B cell (primary cell): ENCODE measurements around the gene GALC. TPM values are rescaled to one million over a fixed set of nuclear protein-coding genes. Genes with fewer than 3 reads are reported as not detected.
A peak's percentile ranks its signal among the peaks of the same experiment; 100 is the strongest.

Experiments used
- ATAC-seq: fragments of 200-7000 bp; cut with Tn5 transposase; one replicate; pipeline ENCODE4 v1.10.0; 2021; ENCODE audit warnings: low read depth, mild to moderate bottlenecking, moderate number of reproducible peaks, moderate library complexity
- CTCF ChIA-PET: fragments of 350-600 bp; sonication (Branson Sonifier 250); formaldehyde crosslinking; loops from one replicate; lab custom pipeline; 2021; ENCODE audit warnings: antibody characterized with exemption, inconsistent platforms; lab: Charles Lee
- POLR2A ChIA-PET: fragments of 350-600 bp; sonication (Branson Sonifier 250); formaldehyde crosslinking; loops from one replicate; lab custom pipeline; 2021; ENCODE audit warnings: antibody characterized with exemption; lab: Charles Lee
- DNase-seq: peaks from one replicate; pipeline ENCODE4 v3.0.0; 2013
- H2AFZ ChIP-seq: 2 replicates; pipeline ENCODE4 v1.6.1; 2012; ENCODE audit warnings: mild to moderate bottlenecking, low read depth, low read length; ENCODE audit not compliant: insufficient read depth, poor library complexity, severe bottlenecking
- H3K27ac ChIP-seq, 2 donors: 1 replicate in 1 of 2; 2 replicates in 1 of 2; pipeline ENCODE4 v1.5.1; 2012 to 2013; ENCODE audit warnings: low read length in 2 of 2, mild to moderate bottlenecking in 2 of 2, moderate library complexity in 1 of 2
- H3K27me3 ChIP-seq, 4 experiments: fragments of 200-600 bp in 1 of 4; sonication (generic) in 1 of 4; replicated peaks in 1 of 4; 1 replicate in 2 of 4; 2 replicates in 2 of 4; pipeline versions ENCODE4 v1.6.1 to v1.7.0; 2013 to 2016; ENCODE audit warnings: low read length in 3 of 4, mild to moderate bottlenecking in 2 of 4, mixed read lengths in 1 of 4, moderate library complexity in 1 of 4; ENCODE audit not compliant: insufficient read depth in 4 of 4, control insufficient read depth in 3 of 4; ENCODE audit errors: control extremely low read depth in 1 of 4
- H3K36me3 ChIP-seq, 2 experiments: replicated peaks in 1 of 2; 1 replicate in 1 of 2; 2 replicates in 1 of 2; pipeline versions ENCODE4 v1.6.1 to v1.7.1; 2013; ENCODE audit warnings: low read length in 1 of 2; ENCODE audit not compliant: insufficient read depth in 2 of 2, control insufficient read depth in 1 of 2; ENCODE audit errors: control extremely low read depth in 1 of 2, extremely low read depth in 1 of 2
- H3K4me1 ChIP-seq, 2 donors: fragments of 200-600 bp in 1 of 2; sonication (generic) in 1 of 2; 1 replicate in 1 of 2; 2 replicates in 1 of 2; pipeline versions ENCODE4 v1.5.1 to v1.6.1; 2013 to 2017; ENCODE audit warnings: low read length in 2 of 2; ENCODE audit not compliant: control insufficient read depth in 2 of 2, insufficient read depth in 2 of 2
- H3K4me2 ChIP-seq: replicated peaks from 2 replicates; pipeline ENCODE3; 2012; ENCODE audit warnings: mild to moderate bottlenecking, low read depth, low read length; ENCODE audit not compliant: poor library complexity, severe bottlenecking
- H3K4me3 ChIP-seq, 5 experiments: fragments of 200-600 bp in 1 of 5; sonication (generic) in 1 of 5; 1 replicate in 3 of 5; 2 replicates in 2 of 5; pipeline versions ENCODE4 v1.5.1 to v1.7.0; 2011 to 2016; ENCODE audit warnings: low read length in 4 of 5, mild to moderate bottlenecking in 4 of 5, low read depth in 2 of 5, control low read depth in 1 of 5, moderate library complexity in 1 of 5; ENCODE audit not compliant: insufficient read depth in 1 of 5; ENCODE audit errors: control extremely low read depth in 1 of 5, extremely low read depth in 1 of 5
- H3K79me2 ChIP-seq: fragments of 200-600 bp; sonication (generic); one replicate; pipeline ENCODE4 v1.6.0; 2016; ENCODE audit warnings: low read length; ENCODE audit not compliant: control insufficient read depth, insufficient read depth
- H3K9ac ChIP-seq: fragments of 200-600 bp; sonication (generic); 2 replicates; pipeline ENCODE4 v1.6.1; 2017; ENCODE audit warnings: mild to moderate bottlenecking, low read length, moderate library complexity
- H3K9me3 ChIP-seq, 3 donors: one replicate each; pipeline versions ENCODE4 v1.6.1 to v1.7.1; 2013; ENCODE audit warnings: low read length in 2 of 3; ENCODE audit not compliant: control insufficient read depth in 2 of 3, insufficient read depth in 1 of 3; ENCODE audit errors: control extremely low read depth in 1 of 3
- H4K20me1 ChIP-seq: 2 replicates; pipeline ENCODE4 v1.6.0; 2012; ENCODE audit warnings: mild to moderate bottlenecking, low read length; ENCODE audit not compliant: insufficient read depth, control insufficient read depth, poor library complexity, severe bottlenecking
- H3K27ac Mint-ChIP-seq: one replicate; pipeline ENCODE4 v1.8.0; 2021; ENCODE audit warnings: mixed read lengths
- H3K27me3 Mint-ChIP-seq: one replicate; pipeline ENCODE4 v1.8.0; 2021; ENCODE audit warnings: mixed read lengths
- H3K4me1 Mint-ChIP-seq: one replicate; pipeline ENCODE4 v1.8.0; 2021; ENCODE audit warnings: mixed read lengths
- H3K4me3 Mint-ChIP-seq: one replicate; pipeline ENCODE4 v1.8.0; 2021; ENCODE audit warnings: mixed read lengths
- H3K9me3 Mint-ChIP-seq: one replicate; pipeline ENCODE4 v1.8.0; 2022; ENCODE audit warnings: mixed read lengths; ENCODE audit not compliant: insufficient read depth
- EZH2 ChIP-seq: IDR thresholded peaks from 2 replicates; pipeline ENCODE4 v1.6.1; 2012; ENCODE audit warnings: borderline replicate concordance, low read depth, mild to moderate bottlenecking, moderate library complexity, low read length; ENCODE audit not compliant: insufficient read depth, poor library complexity, severe bottlenecking
- WGBS: methylation state at CpG from one replicate; pipeline ENCODE4 v1.1.5; 2013; ENCODE audit warnings: missing lambda C conversion rate; ENCODE audit not compliant: insufficient coverage; 5-methylcytosine and 5-hydroxymethylcytosine counted together
- intact Hi-C: fragments of 100-400 bp; cut with micrococcal nuclease; formaldehyde crosslinking; loops from one replicate; pipeline ENCODE4 v1.10.0; 2022
- polyA plus RNA-seq: library from polyadenylated mRNA; depleted of rRNA; stranded (reverse); fragments of >200 nt; gene quantifications from 2 replicates; pipeline ENCODE4 v1.2.3, GENCODE V29; 2012
- total RNA-seq, 2 donors: library from RNA; stranded (reverse); fragments of 120-200 nt in 1 of 2; gene quantifications; 1 replicate in 1 of 2; 2 replicates in 1 of 2; pipeline versions ENCODE4 v1.2.3 to v1.2.4, GENCODE V29; 2013 to 2022
- TF ChIP-seq, protein P1 (sequence below): fragments of 200-600 bp; IDR thresholded peaks from one replicate; pipeline ENCODE4 v1.8.0; 2022; ENCODE audit warnings: antibody characterized with exemption, mild to moderate bottlenecking

Gene GALC
- total and polyA plus RNA-seq, 2 donors (not counting 1 experiment from before 2014, with no cell fraction given), result 4.9 to 17.8 TPM

DNA sequence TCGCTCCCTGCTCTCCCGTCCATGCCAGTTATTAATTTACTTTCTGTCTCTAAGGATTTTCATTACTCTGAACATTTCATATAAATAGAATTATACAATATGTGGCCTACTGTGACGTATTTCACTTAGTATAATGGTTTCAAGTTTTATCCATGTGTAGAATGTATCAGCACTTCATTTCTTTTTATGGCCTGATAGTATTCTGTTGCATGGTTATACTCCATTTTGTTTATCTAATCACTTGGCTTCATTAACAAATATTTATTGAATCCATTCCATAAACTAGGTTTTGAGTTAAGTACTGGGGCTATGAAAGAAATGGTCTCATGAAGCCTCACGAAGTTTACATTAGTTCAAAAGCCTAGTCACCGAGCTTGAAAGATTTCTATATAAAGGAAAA, 19.5 kb upstream of the GALC start:
- H3K4me1 ChIP-seq, result peaks cover 10 to 23% of the 10 kb centered on the region in 2 donors
- Mint-ChIP-seq H3K27ac (no peak overlapping the region), H3K4me3 (no peak overlapping the region), H3K9me3 (no peaks in the 10 kb centered on the region), H3K27me3 (no peaks in the 10 kb centered on the region), H3K4me1 (peaks cover 56% of the 10 kb centered on the region)
- WGBS, result no CpG with 5 or more reads among the region's 5 CpGs
- H3K9ac ChIP-seq, result no peak overlapping the region
- H4K20me1 ChIP-seq, result peaks cover 27% of the 10 kb centered on the region
- peaks cover 4 to 35% of the 10 kb centered on the region in 2 experiments for H3K36me3 ChIP-seq
- H3K27me3 ChIP-seq, result no peaks in the 10 kb centered on the region
- no peak for TF ChIP-seq EZH2
- TF ChIP-seq, protein P1, sequence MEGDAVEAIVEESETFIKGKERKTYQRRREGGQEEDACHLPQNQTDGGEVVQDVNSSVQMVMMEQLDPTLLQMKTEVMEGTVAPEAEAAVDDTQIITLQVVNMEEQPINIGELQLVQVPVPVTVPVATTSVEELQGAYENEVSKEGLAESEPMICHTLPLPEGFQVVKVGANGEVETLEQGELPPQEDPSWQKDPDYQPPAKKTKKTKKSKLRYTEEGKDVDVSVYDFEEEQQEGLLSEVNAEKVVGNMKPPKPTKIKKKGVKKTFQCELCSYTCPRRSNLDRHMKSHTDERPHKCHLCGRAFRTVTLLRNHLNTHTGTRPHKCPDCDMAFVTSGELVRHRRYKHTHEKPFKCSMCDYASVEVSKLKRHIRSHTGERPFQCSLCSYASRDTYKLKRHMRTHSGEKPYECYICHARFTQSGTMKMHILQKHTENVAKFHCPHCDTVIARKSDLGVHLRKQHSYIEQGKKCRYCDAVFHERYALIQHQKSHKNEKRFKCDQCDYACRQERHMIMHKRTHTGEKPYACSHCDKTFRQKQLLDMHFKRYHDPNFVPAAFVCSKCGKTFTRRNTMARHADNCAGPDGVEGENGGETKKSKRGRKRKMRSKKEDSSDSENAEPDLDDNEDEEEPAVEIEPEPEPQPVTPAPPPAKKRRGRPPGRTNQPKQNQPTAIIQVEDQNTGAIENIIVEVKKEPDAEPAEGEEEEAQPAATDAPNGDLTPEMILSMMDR, result no peak
- no peak overlapping the region for H3K4me2 ChIP-seq
- peaks cover 0 to 1% (median 0%) of the 10 kb centered on the region in 3 donors for H3K9me3 ChIP-seq
- intact Hi-C loops, result no loop called here
- no peak overlapping the region for H2AFZ ChIP-seq
- DNase-seq (no peak), ATAC-seq (no peak)
- peaks cover 97% of the 10 kb centered on the region for H3K79me2 ChIP-seq
- POLR2A ChIA-PET, result no interaction called here
- peak overlapping the region in 1 of 2 donors; percentile 23 for H3K27ac ChIP-seq
- H3K4me3 ChIP-seq, result no peak overlapping the region
- CTCF ChIA-PET, result interaction anchor here (0.6 to 6.7 kb wide), 10 partner anchors 10 to 1165 kb away, joined by 3 to 63 read pairs (median 5); no protein-coding TSS in a partner anchor

DNA sequence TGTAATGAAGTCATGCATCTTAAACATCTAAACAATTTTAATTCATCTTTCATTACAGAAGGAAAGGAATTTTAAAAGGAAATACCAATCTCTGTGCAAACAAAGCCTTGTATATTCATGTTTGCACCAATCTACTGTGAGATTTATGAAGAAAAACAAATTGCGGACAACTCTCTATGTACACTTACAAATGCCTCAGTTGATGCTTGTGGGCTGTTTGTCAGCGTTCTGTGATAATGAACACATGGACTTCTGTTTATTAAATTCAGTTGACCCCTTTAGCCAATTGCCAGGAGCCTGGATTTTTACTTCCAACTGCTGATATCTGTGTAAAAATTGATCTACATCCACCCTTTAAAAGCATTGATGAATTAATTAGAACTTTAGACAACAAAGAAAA, 17.3 kb upstream of the GALC start:
- TF ChIP-seq EZH2, result no peak
- TF ChIP-seq, protein P1, result no peak
- H3K9me3 Mint-ChIP-seq, result no peaks in the 10 kb centered on the region
- Histone ChIP-seq H3K4me3 (no peak overlapping the region), H3K79me2 (peaks cover 96% of the 10 kb centered on the region), H3K9me3 (no peaks in the 10 kb centered on the region), H3K4me2 (no peak overlapping the region), H3K9ac (no peak overlapping the region), H3K4me1 (peaks cover 23 to 38% of the 10 kb centered on the region in 2 donors), H3K27ac (peak overlapping the region in 1 of 2 donors; percentile 20), H3K27me3 (no peaks in the 10 kb centered on the region), H2AFZ (no peak overlapping the region), H4K20me1 (peaks cover 15% of the 10 kb centered on the region), H3K36me3 (peaks cover 4 to 19% of the 10 kb centered on the region in 2 experiments)
- intact Hi-C loops, result no loop called here
- POLR2A ChIA-PET, result no interaction called here
- CTCF ChIA-PET, result no interaction called here
- H3K27ac Mint-ChIP-seq, result no peak overlapping the region
- H3K4me3 Mint-ChIP-seq, result no peak overlapping the region
- no CpG with 5 or more reads among the region's 2 CpGs for WGBS
- H3K27me3 Mint-ChIP-seq, result no peaks in the 10 kb centered on the region
- no peak for ATAC-seq
- peaks cover 69% of the 10 kb centered on the region for H3K4me1 Mint-ChIP-seq
- no peak for DNase-seq
